ENCODE measurements around the gene ERH.

DNA sequence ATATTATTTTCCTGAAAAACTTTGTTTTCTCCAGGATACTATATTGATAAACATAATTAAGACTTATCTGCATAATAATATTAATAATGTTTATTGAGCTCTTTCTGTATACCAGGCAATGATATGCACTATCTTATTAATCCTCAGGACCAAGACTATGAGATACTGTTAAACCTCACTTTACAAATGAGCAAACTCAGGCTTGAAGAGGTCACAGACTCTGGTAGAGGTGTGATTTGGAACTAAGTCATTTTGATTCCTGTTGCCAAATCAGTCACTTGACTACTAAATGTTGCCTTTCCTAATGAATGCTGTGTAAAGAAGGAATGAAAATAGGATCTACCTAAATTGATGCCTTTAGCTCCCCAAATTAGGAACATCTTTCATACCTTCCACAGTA, 7.7 kb upstream of the ERH start:
- no peak for TF ChIP-seq CTCF (IDR thresholded peaks at IDR 0.05)
- no peak for TF ChIP-seq POLR2AphosphoS5 (IDR thresholded peaks at IDR 0.05)
